ENCODE data around the gene CIAO3. TPM values are rescaled to one million over a fixed set of nuclear protein-coding genes. Genes with fewer than 3 reads are reported as not detected.

Gene CIAO3
- total RNA-seq, 4 donors from 2014 or later = 39.8 to 53.2 (median 45.6) TPM

GRCh38 chr16:764184-764750 lies 23.5 kb upstream of the CIAO3 start:
- Histone ChIP-seq H3K9me3 (no peaks in the 10 kb centered on the region), H3K4me3 (no peak overlapping the region), H3K36me3 (no peaks in the 10 kb centered on the region), H3K27me3 (peaks cover 0 to 14% of the 10 kb centered on the region in 2 donors), H3K27ac (no peak overlapping the region), H3K4me1 (no peaks in the 10 kb centered on the region)
- WGBS, 2 donors = 55 to 67% methylated on average over 6 to 13 of the region's 20 CpGs
- no peak for DNase-seq (ENCODE audit: low spot score in 2 of 2)
- no peak for TF ChIP-seq CTCF (IDR thresholded peaks at IDR 0.05)
- TF ChIP-seq POLR2A (IDR thresholded peaks at IDR 0.05) = no peak
- TF ChIP-seq EP300 (IDR thresholded peaks at IDR 0.05) = no peak

DNA sequence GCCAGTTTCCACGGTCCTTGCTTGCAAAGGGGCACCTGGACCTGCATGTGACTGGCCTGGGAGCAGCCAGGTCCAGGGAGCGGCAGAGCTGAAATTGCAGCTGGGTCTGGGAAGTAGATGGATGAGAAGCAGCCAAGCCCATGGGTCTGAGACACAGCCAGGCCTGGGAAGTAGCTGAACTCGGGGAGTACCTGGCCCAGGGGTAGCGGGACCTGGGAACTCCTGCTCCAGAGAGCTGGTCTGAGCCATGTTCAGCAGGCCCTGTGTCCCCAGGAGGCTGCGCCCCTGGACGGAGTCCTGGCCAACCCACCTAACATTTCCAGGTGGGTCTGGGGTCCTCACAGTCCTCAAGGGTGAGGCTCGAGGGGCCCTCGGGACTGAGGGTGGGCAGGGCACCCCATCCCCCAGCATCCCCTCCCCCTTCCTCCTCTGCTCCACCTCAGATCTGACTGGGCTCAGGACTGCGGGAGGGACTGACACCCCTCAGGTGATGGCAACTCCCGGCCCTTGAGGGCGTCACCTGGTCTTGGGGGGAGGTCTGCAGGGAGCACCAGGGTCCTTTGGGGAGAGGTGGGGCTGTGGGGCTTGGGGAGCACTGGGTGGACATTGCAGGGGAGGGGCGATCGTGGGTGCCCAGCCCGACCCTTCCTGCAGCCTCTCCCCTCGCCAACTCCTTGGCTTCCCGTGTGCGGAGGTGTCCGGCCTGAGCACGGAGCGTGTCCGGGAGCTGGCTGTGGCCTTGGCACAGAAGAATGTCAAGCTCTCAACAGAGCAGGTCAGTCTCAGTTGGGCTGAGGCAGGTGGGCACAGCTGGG lies 22.8 kb upstream of the CIAO3 start:
- H3K4me3 ChIP-seq = no peak overlapping the region
- H3K36me3 ChIP-seq = no peaks in the 10 kb centered on the region
- no peaks in the 10 kb centered on the region for H3K9me3 ChIP-seq
- no peaks in the 10 kb centered on the region for H3K4me1 ChIP-seq
- DNase-seq (ENCODE audit: low spot score in 2 of 2) = no peak
- no peak for TF ChIP-seq CTCF (IDR thresholded peaks at IDR 0.05)
- no peak for TF ChIP-seq EP300 (IDR thresholded peaks at IDR 0.05)
- TF ChIP-seq POLR2A (IDR thresholded peaks at IDR 0.05) = no peak
- 78 to 84% methylated on average over 19 to 21 of the region's 21 CpGs for WGBS, 2 donors
- peaks cover 0 to 14% of the 10 kb centered on the region in 2 donors for H3K27me3 ChIP-seq
- H3K27ac ChIP-seq = no peak overlapping the region

DNA sequence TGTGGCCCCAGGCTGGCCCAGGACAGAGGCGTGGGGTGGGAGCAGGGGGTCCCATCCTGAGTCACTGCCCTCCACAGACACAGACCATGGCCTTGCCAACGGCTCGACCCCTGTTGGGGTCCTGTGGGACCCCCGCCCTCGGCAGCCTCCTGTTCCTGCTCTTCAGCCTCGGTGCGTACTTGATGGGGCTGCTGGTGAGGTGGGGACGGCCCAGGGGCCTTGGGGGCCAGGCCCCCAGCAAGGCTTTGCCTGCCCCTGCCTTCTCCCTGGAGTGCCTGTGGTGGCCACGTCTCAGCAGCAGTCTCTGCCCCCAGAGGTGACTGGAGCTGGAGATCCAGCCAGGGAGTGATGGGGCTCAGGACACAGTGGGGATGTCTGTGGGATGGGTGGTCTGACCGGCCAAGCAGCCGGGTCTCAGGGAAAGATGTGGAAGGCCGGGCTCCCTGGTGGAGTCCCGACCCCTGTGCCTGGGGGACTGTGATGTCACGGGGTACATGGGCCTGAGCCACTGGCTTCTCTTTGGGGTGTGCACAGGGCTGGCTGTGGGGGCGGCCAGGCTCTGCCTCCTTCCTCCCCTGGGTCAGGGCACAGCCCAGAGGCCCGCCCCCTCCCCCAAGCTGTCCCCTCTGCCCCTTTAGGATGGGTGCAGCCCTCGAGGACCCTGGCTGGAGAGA lies 21.9 kb upstream of the CIAO3 start:
- H3K4me1 ChIP-seq = no peaks in the 10 kb centered on the region
- TF ChIP-seq EP300 (IDR thresholded peaks at IDR 0.05) (no peak), POLR2A (IDR thresholded peaks at IDR 0.05) (no peak), CTCF (IDR thresholded peaks at IDR 0.05) (no peak)
- WGBS, 2 donors = 48 to 65% methylated on average over 8 to 12 of the region's 17 CpGs
- H3K9me3 ChIP-seq = no peaks in the 10 kb centered on the region
- no peaks in the 10 kb centered on the region for H3K36me3 ChIP-seq
- no peak overlapping the region for H3K4me3 ChIP-seq
- no peak overlapping the region for H3K27ac ChIP-seq
- DNase-seq (ENCODE audit: low spot score in 2 of 2) = no peak
- H3K27me3 ChIP-seq = peaks cover 0 to 14% of the 10 kb centered on the region in 2 donors

- Histone ChIP-seq H3K4me1 (no peaks in the 10 kb centered on the region), H3K36me3 (no peaks in the 10 kb centered on the region), H3K4me3 (no peak overlapping the region), H3K9me3 (peaks cover 0 to 2% (median 0%) of the 10 kb centered on the region in 4 donors), H3K27me3 (peaks cover 0 to 14% of the 10 kb centered on the region in 2 donors), H3K27ac (no peak overlapping the region)
- TF ChIP-seq EP300 (IDR thresholded peaks at IDR 0.05) (no peak), CTCF (IDR thresholded peaks at IDR 0.05) (no peak), POLR2A (IDR thresholded peaks at IDR 0.05) (no peak)
- DNase-seq (ENCODE audit: low spot score in 2 of 2) = no peak
- WGBS, 2 donors = 60 to 63% methylated on average over 14 to 22 of the region's 22 CpGs
These were observed 21.1 kb upstream of the CIAO3 start for GRCh38 chr16:761625-762513.
